Esophagus muscularis mucosa (tissue), 4 donors: ENCODE measurements around the gene CUX1. TPM values are rescaled to one million over a fixed set of nuclear protein-coding genes. Genes with fewer than 3 reads are reported as not detected.
A peak's percentile ranks its signal among the peaks of the same experiment; 100 is the strongest.
"Not testable (repeated sequence)": the region's sequence is repeated elsewhere in the genome, so short reads cannot be mapped to it uniquely, and the experiment has no call there.

ENCODE experiments used
- DNase-seq: peaks from one replicate; pipeline ENCODE4 v3.0.0-alpha.2; 2017; ENCODE audit errors: extremely low spot score
- H3K27ac ChIP-seq, 4 donors: fragments of 200-600 bp; sonication (generic); replicated peaks in 1 of 4; 1 replicate in 3 of 4; 2 replicates in 1 of 4; pipeline ENCODE4 v1.5.1; 2016 to 2019; ENCODE audit warnings: mild to moderate bottlenecking in 1 of 4
- H3K27me3 ChIP-seq, 4 donors: fragments of 200-600 bp; sonication (generic); one replicate each; pipeline versions ENCODE4 v1.5.1 to v1.6.0; 2016 to 2019
- H3K36me3 ChIP-seq, 4 donors: fragments of 200-600 bp; sonication (generic); one replicate each; pipeline ENCODE4 v1.5.1; 2016 to 2019
- H3K4me1 ChIP-seq, 4 donors: fragments of 200-600 bp; sonication (generic); one replicate each; pipeline ENCODE4 v1.5.1; 2016 to 2019
- H3K4me3 ChIP-seq, 4 donors: fragments of 200-600 bp; sonication (generic); 1 replicate in 2 of 4; 2 replicates in 2 of 4; pipeline ENCODE4 v1.5.1; 2016 to 2019; ENCODE audit warnings: mild to moderate bottlenecking in 4 of 4, moderate library complexity in 1 of 4
- H3K9me3 ChIP-seq, 4 donors: fragments of 200-600 bp; sonication (generic); 1 replicate in 3 of 4; 2 replicates in 1 of 4; pipeline ENCODE4 v1.5.1; 2016 to 2019
- CTCF ChIP-seq, 3 experiments: fragments of 200-600 bp in 2 of 3; fragments of 450-650 bp in 1 of 3; sonication (generic) in 2 of 3; IDR thresholded peaks; one replicate each; pipeline ENCODE4 v1.5.1; 2017 to 2019; ENCODE audit warnings: antibody characterized with exemption in 3 of 3, mild to moderate bottlenecking in 2 of 3, moderate library complexity in 1 of 3
- EP300 ChIP-seq: sonication (generic); formaldehyde crosslinking; IDR thresholded peaks from one replicate; pipeline ENCODE4 v1.6.1; 2017; ENCODE audit warnings: antibody characterized with exemption
- POLR2A ChIP-seq: fragments of 450-650 bp; IDR thresholded peaks from one replicate; pipeline ENCODE4 v1.6.1; 2017; ENCODE audit warnings: antibody characterized with exemption, moderate library complexity, mild to moderate bottlenecking, low read depth
- POLR2AphosphoS5 ChIP-seq, 2 donors: sonication (generic); formaldehyde crosslinking; IDR thresholded peaks; one replicate each; pipeline ENCODE4 v1.6.1; 2017; ENCODE audit warnings: antibody characterized with exemption in 2 of 2
- WGBS: methylation state at CpG from one replicate; pipeline ENCODE4 v1.1.5; 2018; 5-methylcytosine and 5-hydroxymethylcytosine counted together
- intact Hi-C: fragments of 100-400 bp; cut with DNase I; formaldehyde crosslinking; loops from one replicate; pipeline ENCODE4 v1.15.1; 2023
- total RNA-seq, 4 donors: library from RNA; depleted of rRNA; stranded (reverse); fragments of >200 nt; gene quantifications; one replicate each; pipeline versions ENCODE4 v1.1.0 to v1.2.1, GENCODE V29; 2016

CUX1 gene
- total RNA-seq, 4 donors from 2014 or later = 61.5 to 136 (median 92.3) TPM

GRCh38 chr7:102008535-102009262 lies 191.3 kb downstream of the CUX1 start:
- WGBS = 98% methylated on average over 12 of the region's 12 CpGs
- DNase-seq = no peak
- no peak for TF ChIP-seq POLR2A
- TF ChIP-seq POLR2AphosphoS5 (IDR thresholded peaks at IDR 0.05) = no peak
- no peak for TF ChIP-seq CTCF (IDR thresholded peaks at IDR 0.05)
- no peak for TF ChIP-seq EP300
- Histone ChIP-seq H3K9me3 (no peaks in the 10 kb centered on the region), H3K4me3 (no peak overlapping the region), H3K27ac (no peak overlapping the region), H3K27me3 (no peaks in the 10 kb centered on the region), H3K4me1 (peaks cover 4 to 28% (median 17%) of the 10 kb centered on the region in 4 donors), H3K36me3 (no peaks in the 10 kb centered on the region)
- intact Hi-C loops = no loop called here

- Histone ChIP-seq H3K27ac (peak overlapping the region in 1 of 4 donors; percentile 52), H3K36me3 (peaks cover 0 to 6% (median 0%) of the 10 kb centered on the region in 4 donors), H3K4me3 (no peak overlapping the region), H3K4me1 (peaks cover 4 to 30% (median 17%) of the 10 kb centered on the region in 4 donors), H3K9me3 (no peaks in the 10 kb centered on the region), H3K27me3 (no peaks in the 10 kb centered on the region)
- 60% methylated on average over 5 of the region's 5 CpGs for WGBS
- TF ChIP-seq POLR2AphosphoS5 (IDR thresholded peaks at IDR 0.05) = no peak
- TF ChIP-seq CTCF (IDR thresholded peaks at IDR 0.05) = no peak
- TF ChIP-seq EP300 = no peak
- intact Hi-C loops = no loop called here
- DNase-seq = no peak
Observed at GRCh38 chr7:102009628-102010027, 192.2 kb downstream of the CUX1 start.

GRCh38 chr7:102012112-102012830 lies 194.8 kb downstream of the CUX1 start:
- H3K4me1 ChIP-seq = peaks cover 4 to 30% (median 17%) of the 10 kb centered on the region in 4 donors
- DNase-seq, H3K27ac ChIP-seq, H3K36me3 ChIP-seq, H3K4me3 ChIP-seq, H3K9me3 ChIP-seq, intact Hi-C loops, H3K27me3 ChIP-seq: not testable (repeated sequence)
- WGBS = 89% methylated on average over 12 of the region's 13 CpGs

- Histone ChIP-seq H3K9me3 (no peaks in the 10 kb centered on the region), H3K27ac (no peak overlapping the region), H3K4me1 (peaks cover 4 to 30% (median 17%) of the 10 kb centered on the region in 4 donors), H3K4me3 (no peak overlapping the region), H3K27me3 (no peaks in the 10 kb centered on the region), H3K36me3 (peaks cover 0 to 6% (median 0%) of the 10 kb centered on the region in 4 donors)
- TF ChIP-seq POLR2AphosphoS5 (IDR thresholded peaks at IDR 0.05) = no peak
- DNase-seq = no peak
- 55% methylated on average over 9 of the region's 9 CpGs for WGBS
- intact Hi-C loops = no loop called here
Observed at GRCh38 chr7:102012941-102013461, 195.6 kb downstream of the CUX1 start.

GRCh38 chr7:102018876-102019275 lies 201.4 kb downstream of the CUX1 start:
- Histone ChIP-seq H3K27ac (no peak overlapping the region), H3K27me3 (no peaks in the 10 kb centered on the region), H3K4me3 (no peak overlapping the region), H3K4me1 (peaks cover 6 to 17% (median 8%) of the 10 kb centered on the region in 4 donors), H3K9me3 (no peaks in the 10 kb centered on the region), H3K36me3 (peaks cover 0 to 9% (median 5%) of the 10 kb centered on the region in 4 donors)
- intact Hi-C loops = no loop called here
- TF ChIP-seq EP300 (no peak), POLR2A (no peak), POLR2AphosphoS5 (IDR thresholded peaks at IDR 0.05) (no peak), CTCF (IDR thresholded peaks at IDR 0.05) (no peak)
- 99% methylated on average over 12 of the region's 12 CpGs for WGBS
- no peak for DNase-seq
